Muscle of leg (tissue), 11 donors: ENCODE data around the gene EMILIN2. TPM values are rescaled to one million over a fixed set of nuclear protein-coding genes. Genes with fewer than 3 reads are reported as not detected.

ENCODE experiments used
- DNase-seq: peaks from one replicate; pipeline ENCODE4 v3.0.0; 2013
- H3K27ac ChIP-seq: one replicate; pipeline ENCODE4 v1.5.1; 2013; ENCODE audit warnings: mild to moderate bottlenecking, low read length, control low read depth
- H3K27me3 ChIP-seq: one replicate; pipeline ENCODE4 v1.6.1; 2013; ENCODE audit warnings: low read length; ENCODE audit not compliant: control insufficient read depth, insufficient read depth
- H3K36me3 ChIP-seq: one replicate; pipeline ENCODE4 v1.6.1; 2013; ENCODE audit warnings: low read length; ENCODE audit not compliant: control insufficient read depth, insufficient read depth
- H3K4me1 ChIP-seq: one replicate; pipeline ENCODE4 v1.6.1; 2013; ENCODE audit warnings: low read length; ENCODE audit not compliant: control insufficient read depth, insufficient read depth
- H3K4me3 ChIP-seq: one replicate; pipeline ENCODE4 v1.5.1; 2013; ENCODE audit warnings: low read length, control low read depth
- H3K9me3 ChIP-seq: replicated peaks from 2 replicates; pipeline ENCODE4 v1.6.1; 2013; ENCODE audit warnings: low read depth, low read length; ENCODE audit not compliant: control insufficient read depth
- WGBS: methylation state at CpG from one replicate; pipeline ENCODE4 v1.1.5; 2013; ENCODE audit warnings: missing lambda C conversion rate; ENCODE audit not compliant: insufficient coverage; 5-methylcytosine and 5-hydroxymethylcytosine counted together
- polyA plus RNA-seq, 8 donors: library from polyadenylated mRNA; unstranded; fragments of 120-200 nt; gene quantifications; one replicate each; pipeline versions ENCODE4 v1.2.1 to v1.2.3, GENCODE V29; 2013; ENCODE audit warnings: inconsistent platforms in 1 of 8, low replicate concordance in 1 of 8; ENCODE audit not compliant: insufficient read length in 8 of 8, insufficient read depth in 1 of 8
- total RNA-seq: library from RNA; stranded (reverse); fragments of 120-200 nt; gene quantifications from one replicate; pipeline ENCODE4 v1.2.4, GENCODE V29; 2013

Gene EMILIN2
- total and polyA plus RNA-seq, 9 donors, result 23.0 to 46.7 (median 30.2) TPM

GRCh38 chr18:2905854-2906703 is 59.3 kb downstream of the EMILIN2 start:
- DNase-seq, result peak; percentile 81
- H3K4me3 ChIP-seq, result peak overlapping the region; percentile 46
- H3K27ac ChIP-seq, result peak overlapping the region; percentile 15

GRCh38 chr18:2906704-2907549 is 60.1 kb downstream of the EMILIN2 start:
- Histone ChIP-seq H3K4me3 (peak overlapping the region; percentile 46), H3K27ac (peak overlapping the region; percentile 26), H3K27me3 (peaks cover 9% of the 10 kb centered on the region), H3K9me3 (no peaks in the 10 kb centered on the region), H3K4me1 (peaks cover 25% of the 10 kb centered on the region), H3K36me3 (peaks cover 25% of the 10 kb centered on the region)
- WGBS, result 3% methylated on average over 73 of the region's 73 CpGs
- peak; percentile 53 for DNase-seq

More at GRCh38 chr18:2905854-2906703, 59.3 kb downstream of the EMILIN2 start:
- Histone ChIP-seq H3K36me3 (peaks cover 18% of the 10 kb centered on the region), H3K9me3 (no peaks in the 10 kb centered on the region), H3K4me1 (peaks cover 33% of the 10 kb centered on the region), H3K27me3 (peaks cover 9% of the 10 kb centered on the region)
- WGBS, result 12% methylated on average over 88 of the region's 92 CpGs

- no peak overlapping the region for H3K27ac ChIP-seq
Measured at GRCh38 chr18:2907550-2908135, 60.8 kb downstream of the EMILIN2 start.

GRCh38 chr18:2908166-2908945 is 61.5 kb downstream of the EMILIN2 start:
- WGBS, result 79% methylated on average over 7 of the region's 9 CpGs
- Histone ChIP-seq H3K9me3 (no peaks in the 10 kb centered on the region), H3K27me3 (peaks cover 9% of the 10 kb centered on the region), H3K4me3 (no peak overlapping the region), H3K27ac (no peak overlapping the region), H3K36me3 (peaks cover 34% of the 10 kb centered on the region), H3K4me1 (peaks cover 22% of the 10 kb centered on the region)
- no peak for DNase-seq

More at GRCh38 chr18:2907550-2908135, 60.8 kb downstream of the EMILIN2 start:
- no peak for DNase-seq
- Histone ChIP-seq H3K27me3 (peaks cover 9% of the 10 kb centered on the region), H3K36me3 (peaks cover 27% of the 10 kb centered on the region), H3K9me3 (no peaks in the 10 kb centered on the region), H3K4me1 (peaks cover 22% of the 10 kb centered on the region), H3K4me3 (peak overlapping the region; percentile 40)
- 80% methylated on average over 5 of the region's 5 CpGs for WGBS

GRCh38 chr18:2908946-2909335 is 62.1 kb downstream of the EMILIN2 start:
- DNase-seq, result no peak
- H3K27ac ChIP-seq, result no peak overlapping the region
- H3K4me3 ChIP-seq, result no peak overlapping the region
- no peaks in the 10 kb centered on the region for H3K9me3 ChIP-seq
- 100% methylated on average over 2 of the region's 2 CpGs for WGBS
- peaks cover 36% of the 10 kb centered on the region for H3K36me3 ChIP-seq
- peaks cover 9% of the 10 kb centered on the region for H3K27me3 ChIP-seq
- peaks cover 26% of the 10 kb centered on the region for H3K4me1 ChIP-seq

- H3K4me3 ChIP-seq, result no peak overlapping the region
- no peaks in the 10 kb centered on the region for H3K9me3 ChIP-seq
- H3K36me3 ChIP-seq, result peaks cover 37% of the 10 kb centered on the region
- WGBS, result 71% methylated on average over 19 of the region's 22 CpGs
- no peak overlapping the region for H3K27ac ChIP-seq
- H3K4me1 ChIP-seq, result peaks cover 32% of the 10 kb centered on the region
- peaks cover 9% of the 10 kb centered on the region for H3K27me3 ChIP-seq
- no peak for DNase-seq
Measured at GRCh38 chr18:2909431-2910140, 62.8 kb downstream of the EMILIN2 start.

- H3K27me3 ChIP-seq, result peaks cover 9% of the 10 kb centered on the region
- H3K9me3 ChIP-seq, result no peaks in the 10 kb centered on the region
- H3K4me1 ChIP-seq, result peaks cover 39% of the 10 kb centered on the region
- DNase-seq, result no peak
- H3K36me3 ChIP-seq, result peaks cover 43% of the 10 kb centered on the region
- no peak overlapping the region for H3K27ac ChIP-seq
- no peak overlapping the region for H3K4me3 ChIP-seq
- WGBS, result 88% methylated on average over 4 of the region's 10 CpGs
Measured at GRCh38 chr18:2910261-2910660, 63.5 kb downstream of the EMILIN2 start.

- H3K36me3 ChIP-seq, result peaks cover 45% of the 10 kb centered on the region
- no peak for DNase-seq
- H3K27me3 ChIP-seq, result peaks cover 6% of the 10 kb centered on the region
- H3K4me1 ChIP-seq, result peaks cover 38% of the 10 kb centered on the region
- H3K9me3 ChIP-seq, result no peaks in the 10 kb centered on the region
- H3K4me3 ChIP-seq, result no peak overlapping the region
- WGBS, result 88% methylated on average over 9 of the region's 13 CpGs
- H3K27ac ChIP-seq, result no peak overlapping the region
Measured at GRCh38 chr18:2910751-2911425, 64.1 kb downstream of the EMILIN2 start.

GRCh38 chr18:2911533-2911932 is 64.7 kb downstream of the EMILIN2 start:
- Histone ChIP-seq H3K27me3 (peaks cover 4% of the 10 kb centered on the region), H3K36me3 (peaks cover 51% of the 10 kb centered on the region), H3K9me3 (no peaks in the 10 kb centered on the region), H3K4me1 (peaks cover 42% of the 10 kb centered on the region), H3K4me3 (no peak overlapping the region), H3K27ac (no peak overlapping the region)
- WGBS, result 95% methylated on average over 4 of the region's 4 CpGs
- no peak for DNase-seq
